C4-2B (cell line): ENCODE data around the gene CATSPERZ.

Experiments
- CTCF ChIP-seq: fragments of 450-650 bp; conservative IDR thresholded peaks from 2 replicates; pipeline ENCODE4 v1.5.1; 2017; ENCODE audit warnings: mild to moderate bottlenecking
- ZFX ChIP-seq: fragments of 450-650 bp; IDR thresholded peaks from 2 replicates; pipeline ENCODE4 v1.6.1; 2017

DNA sequence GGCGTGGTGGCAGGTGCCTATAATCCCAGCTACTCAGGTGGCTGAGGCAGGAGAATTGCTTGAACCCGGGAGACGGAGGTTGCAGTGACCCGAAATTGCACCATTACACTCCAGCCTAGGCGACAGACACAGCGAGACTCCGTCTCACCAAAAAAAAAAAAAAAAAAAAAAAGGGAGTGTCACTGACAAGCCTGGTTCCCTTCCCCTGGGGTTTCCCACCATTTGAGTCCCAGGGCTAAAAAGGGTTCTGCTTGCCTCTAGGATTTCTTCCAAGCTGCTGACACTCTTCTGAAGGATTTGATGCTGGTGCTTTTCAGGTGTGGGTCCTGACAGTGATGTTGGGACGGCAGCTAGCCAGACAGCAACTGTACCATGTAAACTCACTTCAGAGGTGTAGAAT, 38.6 kb downstream of the CATSPERZ start:
- TF ChIP-seq CTCF (no peak), ZFX (no peak)
